K562 (cell line): ENCODE data around the gene SSBP2. TPM values are rescaled to one million over a fixed set of nuclear protein-coding genes. Genes with fewer than 3 reads are reported as not detected.
A peak's percentile ranks its signal among the peaks of the same experiment; 100 is the strongest.

Experiments
- ARID1B ChIP-seq: fragments of 450-650 bp; IDR thresholded peaks from 2 replicates; pipeline ENCODE4 v1.6.1; 2016; ENCODE audit warnings: antibody characterized with exemption, mild to moderate bottlenecking, inconsistent platforms
- ARID3B ChIP-seq: fragments of 250-450 bp; sonication (Bioruptor Pico); IDR thresholded peaks from 2 replicates; pipeline ENCODE4 v1.4.0; 2020; ENCODE audit warnings: borderline replicate concordance
- ATF2 ChIP-seq: sonication (generic); formaldehyde crosslinking; IDR thresholded peaks from 2 replicates; pipeline ENCODE4 v1.8.1; 2022; ENCODE audit warnings: missing genetic modification reagents
- BCOR ChIP-seq: fragments of 450-650 bp; IDR thresholded peaks from 2 replicates; pipeline ENCODE4 v1.6.1; 2016
- BDP1 ChIP-seq: IDR thresholded peaks from 3 replicates; pipeline ENCODE4 v1.6.1; 2011; ENCODE audit not compliant: insufficient read length, insufficient read depth
- CEBPB ChIP-seq: fragments of 450-650 bp; IDR thresholded peaks from 2 replicates; pipeline ENCODE4 v1.6.1; 2016; ENCODE audit warnings: missing genetic modification characterization, missing compliant biosample characterization
- CEBPG ChIP-seq, 3 experiments: fragments of 200-800 bp in 1 of 3; sonication (Bioruptor generic) in 1 of 3; sonication (generic) in 1 of 3; formaldehyde crosslinking in 1 of 3; IDR thresholded peaks in 2 of 3; conservative IDR thresholded peaks in 1 of 3; 2 replicates each; pipeline versions ENCODE4 v1.6.1 to v1.8.0; 2016 to 2022; ENCODE audit warnings: missing compliant biosample characterization in 2 of 3, missing genetic modification characterization in 2 of 3, mild to moderate bottlenecking in 1 of 3, missing genetic modification reagents in 1 of 3
- CREM ChIP-seq: IDR thresholded peaks from 2 replicates; pipeline ENCODE4 v1.6.1; 2014; ENCODE audit warnings: antibody characterized with exemption, low read depth
- EP300 ChIP-seq: IDR thresholded peaks from 2 replicates; pipeline ENCODE4 v1.6.1; 2012; ENCODE audit warnings: low read length, improper control_type of control experiment
- ESRRB ChIP-seq: fragments of 250-450 bp; sonication (Bioruptor Pico); IDR thresholded peaks from 2 replicates; pipeline ENCODE4 v1.5.0; 2020; ENCODE audit warnings: mild to moderate bottlenecking, moderate library complexity, borderline replicate concordance
- FOXP1 ChIP-seq: sonication (generic); formaldehyde crosslinking; IDR thresholded peaks from 2 replicates; pipeline ENCODE4 v1.8.0; 2022; ENCODE audit warnings: mild to moderate bottlenecking, missing genetic modification reagents
- JUN ChIP-seq, 2 experiments: sonication (generic) in 1 of 2; formaldehyde crosslinking in 1 of 2; IDR thresholded peaks; 2 replicates each; pipeline versions ENCODE4 v1.6.1 to v1.8.0; 2012 to 2022; ENCODE audit warnings: borderline replicate concordance in 2 of 2, mild to moderate bottlenecking in 2 of 2, improper control_type of control experiment in 1 of 2, low read depth in 1 of 2, low read length in 1 of 2, missing genetic modification reagents in 1 of 2
- MYNN ChIP-seq, 2 experiments: sonication (generic); formaldehyde crosslinking in 1 of 2; IDR thresholded peaks; 2 replicates each; pipeline versions ENCODE4 v1.5.0 to v1.6.1; 2016 to 2020; ENCODE audit warnings: antibody characterized with exemption in 1 of 2, missing genetic modification reagents in 1 of 2
- NBN ChIP-seq: fragments of 450-650 bp; IDR thresholded peaks from 2 replicates; pipeline ENCODE4 v1.6.1; 2016; ENCODE audit warnings: low read depth, mild to moderate bottlenecking
- PHF21A ChIP-seq: fragments of 450-650 bp; IDR thresholded peaks from 2 replicates; pipeline ENCODE4 v1.6.1; 2017; ENCODE audit warnings: low read depth, borderline replicate concordance
- TBL1XR1 ChIP-seq, 2 experiments: IDR thresholded peaks; 2 replicates each; pipeline ENCODE4 v1.6.1; 2012; ENCODE audit warnings: improper control_type of control experiment in 2 of 2, low read length in 2 of 2, mild to moderate bottlenecking in 1 of 2
- VEZF1 ChIP-seq: fragments of 200-800 bp; sonication (Bioruptor generic); IDR thresholded peaks from 2 replicates; pipeline ENCODE4 v1.6.1; 2017; ENCODE audit warnings: missing genetic modification characterization, missing compliant biosample characterization
- ZNF830 ChIP-seq: fragments of 250-450 bp; sonication (Bioruptor Pico); IDR thresholded peaks from 2 replicates; pipeline ENCODE4 v1.5.0; 2021; ENCODE audit warnings: mild to moderate bottlenecking
- polyA plus RNA-seq, 8 experiments: library from polyadenylated mRNA; depleted of rRNA in 4 of 8; stranded (reverse) in 5 of 8; unstranded in 3 of 8; fragments of >200 nt; fragmentation: Nextera tagmentation in 2 of 8; fragmentation: Illumina TruSeq in 1 of 8; extraction: Ambion mirVana in 2 of 8; extraction: Trizol in 1 of 8; gene quantifications; 2 replicates each; pipeline versions ENCODE4 v1.2.1 to v1.2.3, GENCODE V29; 2011 to 2014; ENCODE audit warnings: inconsistent platforms in 1 of 8, missing spikeins in 1 of 8
- total RNA-seq, 7 experiments: library from RNA; depleted of rRNA in 6 of 7; stranded (reverse); fragments of >200 nt in 6 of 7; fragmentation: Illumina TruSeq in 2 of 7; extraction: Trizol in 2 of 7; gene quantifications; 2 replicates each; pipeline versions ENCODE4 v1.2.1 to v1.2.3, GENCODE V29; 2011 to 2021; ENCODE audit warnings: low replicate concordance in 1 of 7

SSBP2 gene
- total and polyA plus RNA-seq, 9 of the 15 experiments (the other 6 are each of a cell fraction or from before 2014, with no cell fraction given): 22.3 to 133 (median 42.1) TPM

GRCh38 chr5:81787474-81788242 lies 36.8 kb upstream of the SSBP2 start (continued):
- TF ChIP-seq VEZF1 (peak; percentile 31), ZNF830 (no peak), EP300 (peak; percentile 18; the same call in 1 of the 2 replicates), ATF2 (no peak), JUN (IDR thresholded peaks at IDR 0.05; ENCODE audit: borderline replicate concordance, low read depth, low read length) (no peak), JUN (CRISPR knock-in tag; IDR thresholded peaks at IDR 0.05; ENCODE audit: borderline replicate concordance) (no peak), CEBPG (CRISPR knock-in tag; IDR thresholded peaks at IDR 0.05) (peak; percentile 23; the same call in 1 of the 2 replicates), CEBPG (tag; conservative IDR thresholded peaks at IDR 0.05 in 1 of 2, IDR thresholded peaks at IDR 0.05 in 1 of 2) (peak; percentile 74 to 79; a peak in 3 of 4 replicates), ESRRB (CRISPR knock-in tag) (no peak), MYNN (IDR thresholded peaks at IDR 0.05) (no peak), MYNN (CRISPR knock-in tag; IDR thresholded peaks at IDR 0.05) (no peak), BDP1 (no peak), ARID1B (no peak), TBL1XR1 (IDR thresholded peaks at IDR 0.05; ENCODE audit: low read length in 2 of 2) (no peak), PHF21A (no peak), BCOR (no peak), FOXP1 (CRISPR knock-in tag) (no peak), NBN (no peak), CREM (no peak), ARID3B (no peak), CEBPB (tag) (peak; percentile 59)
